HepG2 (cell line): ENCODE data around the gene FAM76A. TPM values are rescaled to one million over a fixed set of nuclear protein-coding genes. Genes with fewer than 3 reads are reported as not detected.
"Not testable (repeated sequence)": the region's sequence is repeated elsewhere in the genome, so short reads cannot be mapped to it uniquely, and the experiment has no call there.

Source experiments
- ATAC-seq: fragments of 200-7000 bp; cut with Tn5 transposase; 3 replicates; pipeline ENCODE4 v1.9.1; 2020; ENCODE audit warnings: mild to moderate bottlenecking, moderate library complexity
- BruUV-seq: library from RNA; stranded (reverse); fragments of 400-500 nt; replicated peaks from 2 replicates; lab custom pipeline; 2021; lab: Mats Ljungman, UMichigan
- CTCF ChIA-PET: fragments of 300-600 bp; formaldehyde crosslinking; extraction: SDS; loops from one replicate; lab custom pipeline; 2021; ENCODE audit warnings: low total read pairs, inconsistent platforms, low intra/inter-chr PET ratio; lab: Yijun Ruan, JAX
- POLR2A ChIA-PET: fragments of 350-600 bp; sonication (Branson Sonifier 250); formaldehyde crosslinking; loops from one replicate; lab custom pipeline; 2020; ENCODE audit warnings: antibody characterized with exemption, inconsistent platforms; lab: Yijun Ruan, JAX
- DNase-seq: peaks from one replicate; pipeline ENCODE4 v3.0.0-alpha.2; 2015; ENCODE audit warnings: low spot score
- FAIRE-seq: peaks from 3 replicates; lab custom pipeline; 2011; peaks lifted over from hg19 to GRCh38; lab: Jason Lieb, UNC
- H2AFZ ChIP-seq: one replicate; pipeline ENCODE4 v1.6.1; 2011; ENCODE audit warnings: low read length, inconsistent platforms
- H3K27ac ChIP-seq: fragments of 300-600 bp; 3 replicates; pipeline ENCODE4 v1.8.0; 2011; ENCODE audit warnings: mixed run types, mild to moderate bottlenecking, mixed read lengths, low read length, inconsistent platforms; ENCODE audit not compliant: insufficient read depth; ENCODE audit errors: extremely low read length
- H3K27me3 ChIP-seq, 2 experiments: fragments of 200-600 bp in 1 of 2; 2 replicates in 1 of 2; 3 replicates in 1 of 2; pipeline versions ENCODE4 v1.6.0 to v1.8.0; 2011; ENCODE audit warnings: low read length in 2 of 2, mild to moderate bottlenecking in 2 of 2, moderate library complexity in 2 of 2, inconsistent platforms in 1 of 2; ENCODE audit not compliant: insufficient read depth in 2 of 2, control insufficient read depth in 1 of 2
- H3K36me3 ChIP-seq, 2 experiments: fragments of 200-600 bp in 1 of 2; replicated peaks in 1 of 2; 2 replicates in 1 of 2; 3 replicates in 1 of 2; pipeline versions ENCODE4 v1.5.1 to v1.8.0; 2011; ENCODE audit warnings: low read length in 2 of 2, inconsistent platforms in 1 of 2; ENCODE audit not compliant: insufficient read depth in 2 of 2, control insufficient read depth in 1 of 2
- H3K4me1 ChIP-seq: 2 replicates; pipeline ENCODE4 v1.5.1; 2012; ENCODE audit warnings: low read length, inconsistent platforms; ENCODE audit not compliant: insufficient read depth
- H3K4me2 ChIP-seq: 2 replicates; pipeline ENCODE4 v1.6.0; 2011; ENCODE audit warnings: low read depth, low read length, inconsistent platforms
- H3K4me3 ChIP-seq, 3 experiments: fragments of 200-600 bp in 1 of 3; sonication (generic), shearing (Covaris generic) in 1 of 3; replicated peaks in 1 of 3; 2 replicates each; pipeline ENCODE4 v1.5.1; 2011 to 2016; ENCODE audit warnings: low read length in 3 of 3, inconsistent platforms in 2 of 3, low read depth in 2 of 3, mild to moderate bottlenecking in 2 of 3, control low read depth in 1 of 3, mixed read lengths in 1 of 3; ENCODE audit not compliant: insufficient read depth in 1 of 3
- H3K79me2 ChIP-seq: one replicate; pipeline ENCODE4 v1.6.1; 2011; ENCODE audit warnings: low read length, inconsistent platforms; ENCODE audit not compliant: insufficient read depth
- H3K9ac ChIP-seq: 2 replicates; pipeline ENCODE4 v1.6.0; 2011; ENCODE audit warnings: mild to moderate bottlenecking, low read depth, low read length, inconsistent platforms; ENCODE audit not compliant: insufficient read depth
- H3K9me3 ChIP-seq: 2 replicates; pipeline ENCODE4 v1.5.1; 2012; ENCODE audit warnings: mild to moderate bottlenecking, low read length
- H4K20me1 ChIP-seq: 2 replicates; pipeline ENCODE4 v1.6.0; 2011; ENCODE audit warnings: inconsistent platforms, mild to moderate bottlenecking, low read length, moderate library complexity; ENCODE audit not compliant: insufficient read depth
- CEBPB ChIP-seq: IDR thresholded peaks from 2 replicates; pipeline ENCODE4 v1.6.1; 2011; ENCODE audit warnings: low read depth, low read length, improper control_type of control experiment, borderline replicate concordance
- CHD2 ChIP-seq: IDR thresholded peaks from 2 replicates; pipeline ENCODE4 v1.6.1; 2011; ENCODE audit warnings: low read depth, low read length, improper control_type of control experiment
- HOXD1 ChIP-seq: sonication (generic); formaldehyde crosslinking; IDR thresholded peaks from 2 replicates; pipeline ENCODE4 v1.5.0; 2020; ENCODE audit warnings: missing genetic modification reagents
- NFE2 ChIP-seq: sonication (generic); formaldehyde crosslinking; IDR thresholded peaks from 2 replicates; pipeline ENCODE4 v1.4.0; 2020; ENCODE audit warnings: missing genetic modification reagents
- NR2F6 ChIP-seq, 2 experiments: IDR thresholded peaks; 2 replicates each; pipeline ENCODE4 v1.6.1; 2016; ENCODE audit warnings: antibody characterized with exemption in 1 of 2, mild to moderate bottlenecking in 1 of 2
- SIN3A ChIP-seq: IDR thresholded peaks from 2 replicates; pipeline ENCODE4 v1.6.1; 2011; ENCODE audit warnings: low read depth, mild to moderate bottlenecking, control low read depth, low read length, borderline replicate concordance
- ZFAT ChIP-seq: sonication (generic); formaldehyde crosslinking; conservative IDR thresholded peaks from 2 replicates; pipeline ENCODE4 v1.8.1; 2023; ENCODE audit warnings: missing genetic modification reagents, inconsistent platforms
- WGBS: methylation state at CpG from one replicate; pipeline ENCODE4 v1.1.6; 2017; ENCODE audit warnings: low lambda C conversion rate; 5-methylcytosine and 5-hydroxymethylcytosine counted together
- in situ Hi-C: cut with HindIII; loops from 2 replicates; pipeline ENCODE4 v1.10.0; 2017; ENCODE audit warnings: low pct_unique_long_range_greater_than_20kb; ENCODE audit not compliant: extremely low pct_ligation_motif_present
- intact Hi-C: fragments of 100-400 bp; cut with micrococcal nuclease; formaldehyde crosslinking; loops from one replicate; pipeline ENCODE4 v1.10.0; 2022; ENCODE audit not compliant: unreplicated experiment
- polyA plus RNA-seq, 8 experiments: library from polyadenylated mRNA; depleted of rRNA in 3 of 8; stranded (reverse) in 7 of 8; unstranded in 1 of 8; fragments of >200 nt; fragmentation: Illumina TruSeq in 4 of 8; extraction: Trizol in 4 of 8; gene quantifications; 2 replicates each; pipeline versions ENCODE4 v1.2.1 to v1.2.3, GENCODE V29; 2011 to 2016; ENCODE audit warnings: low read depth in 4 of 8, missing spikeins in 1 of 8, mixed read lengths in 1 of 8; ENCODE audit not compliant: insufficient read depth in 1 of 8
- total RNA-seq, 5 experiments: library from RNA; depleted of rRNA; stranded (reverse); fragments of >200 nt; fragmentation: Illumina TruSeq; extraction: Trizol; gene quantifications; 2 replicates each; pipeline ENCODE4 v1.2.3, GENCODE V29; 2016; ENCODE audit warnings: low read depth in 1 of 5
- TF ChIP-seq, protein P1 (sequence below): IDR thresholded peaks from 2 replicates; pipeline ENCODE4 v1.6.1; 2016; ENCODE audit warnings: control low read depth

Gene FAM76A
- total and polyA plus RNA-seq, 2 of the 13 experiments (the other 11 are each of a cell fraction or from before 2014, with no cell fraction given) = 4.2 to 15.7 TPM

DNA sequence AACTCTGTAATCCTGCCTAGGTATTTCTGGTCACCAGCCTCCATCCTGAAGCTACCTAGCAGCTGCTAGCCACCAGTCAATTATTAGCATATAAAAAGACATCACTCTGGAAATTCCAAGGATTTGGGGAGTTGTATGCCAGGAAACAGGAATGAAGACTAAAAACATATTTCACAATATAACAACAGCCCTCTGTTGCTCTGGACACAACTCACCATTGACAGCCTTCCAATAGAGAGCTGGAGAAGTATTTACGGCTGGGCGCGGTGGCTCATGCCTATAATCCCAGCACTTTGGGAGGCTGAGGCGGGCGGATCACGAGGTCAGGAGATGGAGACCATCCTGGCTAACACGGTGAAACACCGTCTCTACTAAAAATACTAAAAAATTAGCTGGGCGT, 28.9 kb upstream of the FAM76A start:
- H3K9ac ChIP-seq, H3K4me1 ChIP-seq, H3K27me3 ChIP-seq, BruUV-seq, FAIRE-seq, H3K4me3 ChIP-seq, H3K36me3 ChIP-seq, intact Hi-C loops, ATAC-seq, DNase-seq, in situ Hi-C loops, H3K4me2 ChIP-seq, H2AFZ ChIP-seq, H3K9me3 ChIP-seq, H4K20me1 ChIP-seq, CTCF ChIA-PET, H3K79me2 ChIP-seq, H3K27ac ChIP-seq: not testable (repeated sequence)
- 0 out of 2 replicates have a peak, but pooled peaks have one; percentile 3 for TF ChIP-seq CEBPB
- POLR2A ChIA-PET = interaction anchor here (1.0 kb wide), 1 partner anchor 28 kb away, joined by 3 read pairs; no protein-coding TSS in a partner anchor
- WGBS = 37% methylated on average over 9 of the region's 9 CpGs

DNA sequence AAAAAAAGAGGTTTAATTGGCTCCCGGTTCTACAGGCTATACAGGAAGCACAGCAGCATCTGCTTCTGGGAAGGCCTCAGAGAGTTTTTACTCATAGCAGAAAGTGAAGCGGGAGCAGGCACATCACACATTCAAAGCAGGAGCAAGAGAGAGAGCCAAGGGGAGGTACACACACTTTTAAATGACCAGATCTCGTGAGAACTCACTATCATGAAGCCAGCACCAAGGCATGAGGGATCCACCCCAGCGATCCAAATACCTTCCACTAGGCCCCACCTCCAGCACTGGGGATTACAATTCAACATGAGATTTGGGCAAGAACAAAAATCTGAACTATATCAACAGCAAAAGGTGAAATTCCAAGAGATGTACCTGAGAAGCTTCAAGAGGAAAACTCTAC, 20.8 kb upstream of the FAM76A start:
- intact Hi-C loops = no loop called here
- no peak overlapping the region for H3K4me3 ChIP-seq
- H3K27me3 ChIP-seq = no peaks in the 10 kb centered on the region
- no peak for TF ChIP-seq HOXD1 (CRISPR knock-in tag)
- TF ChIP-seq, protein P1, sequence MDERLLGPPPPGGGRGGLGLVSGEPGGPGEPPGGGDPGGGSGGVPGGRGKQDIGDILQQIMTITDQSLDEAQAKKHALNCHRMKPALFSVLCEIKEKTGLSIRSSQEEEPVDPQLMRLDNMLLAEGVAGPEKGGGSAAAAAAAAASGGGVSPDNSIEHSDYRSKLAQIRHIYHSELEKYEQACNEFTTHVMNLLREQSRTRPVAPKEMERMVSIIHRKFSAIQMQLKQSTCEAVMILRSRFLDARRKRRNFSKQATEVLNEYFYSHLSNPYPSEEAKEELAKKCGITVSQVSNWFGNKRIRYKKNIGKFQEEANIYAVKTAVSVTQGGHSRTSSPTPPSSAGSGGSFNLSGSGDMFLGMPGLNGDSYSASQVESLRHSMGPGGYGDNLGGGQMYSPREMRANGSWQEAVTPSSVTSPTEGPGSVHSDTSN (CRISPR knock-in tag) = no peak
- TF ChIP-seq CHD2 = peak; percentile 55; the same call in 1 of the 2 replicates
- TF ChIP-seq SIN3A = no peak
- TF ChIP-seq NFE2 (CRISPR knock-in tag) = no peak
- TF ChIP-seq NR2F6 (IDR thresholded peaks at IDR 0.05) = no peak
- TF ChIP-seq NR2F6 (CRISPR knock-in tag; IDR thresholded peaks at IDR 0.05) = no peak
- TF ChIP-seq ZFAT (CRISPR knock-in tag) = no peak
- TF ChIP-seq, all 625 proteins: peak for 1
- Histone ChIP-seq H4K20me1 (no peaks in the 10 kb centered on the region), H3K9me3 (peaks cover 10% of the 10 kb centered on the region), H3K79me2 (no peaks in the 10 kb centered on the region), H3K27ac (no peak overlapping the region), H3K9ac (no peak overlapping the region), H2AFZ (no peak overlapping the region), H3K36me3 (no peaks in the 10 kb centered on the region), H3K4me2 (no peak overlapping the region), H3K4me1 (0 out of 2 replicates have a peak, but pooled peaks cover 5% of the 10 kb centered on the region)
- DNase-seq (no peak), FAIRE-seq (no peak), ATAC-seq (no peak)
- BruUV-seq = no TSS peak
- 44% methylated on average over 4 of the region's 4 CpGs for WGBS
- ChIA-PET CTCF (no interaction called here), POLR2A (no interaction called here)
- in situ Hi-C loops = no loop called here
